HCT116 (cell line): ENCODE data around the gene SIGLEC14. TPM values are rescaled to one million over a fixed set of nuclear protein-coding genes. Genes with fewer than 3 reads are reported as not detected.

Experiments used
- ATAC-seq: fragments of 200-7000 bp; cut with Tn5 transposase; 2 replicates; pipeline ENCODE4 v1.9.1; 2020; ENCODE audit warnings: mild to moderate bottlenecking, moderate library complexity
- BruUV-seq: library from RNA; stranded (reverse); fragments of 400-500 nt; replicated peaks from 2 replicates; lab custom pipeline; 2021; lab: Mats Ljungman, UMichigan
- CTCF ChIA-PET: fragments of 300-600 bp; sonication (Branson Sonifier 250); formaldehyde crosslinking; loops from one replicate; lab custom pipeline; 2021; ENCODE audit warnings: antibody characterized with exemption; lab: Charles Lee
- POLR2A ChIA-PET: fragments of 300-600, 350-600 bp; sonication (Branson Sonifier 250); formaldehyde crosslinking; loops from one replicate; lab custom pipeline; 2021; ENCODE audit warnings: antibody characterized with exemption; lab: Charles Lee
- RAD21 ChIA-PET, 2 experiments: fragments of 300-600 bp; sonication (Branson Sonifier 250); formaldehyde crosslinking; loops; one replicate each; lab custom pipeline; 2023; ENCODE audit warnings: low total read pairs in 2 of 2; ENCODE audit not compliant: uncharacterized antibody in 2 of 2, unreplicated experiment in 2 of 2, low non-redundant PET in 1 of 2; lab: Charles Lee
- DNase-seq: peaks from one replicate; pipeline ENCODE4 v3.0.0-alpha.2; 2010; ENCODE audit warnings: low read depth, low spot score
- H2AFZ ChIP-seq: fragments of 200-600 bp; shearing (Covaris generic), sonication (generic); 2 replicates; pipeline ENCODE4 v1.6.1; 2017; ENCODE audit warnings: low read depth, mixed run types, mixed read lengths, antibody characterized with exemption, low read length; ENCODE audit not compliant: poor library complexity, severe bottlenecking
- H3K27ac ChIP-seq: 2 replicates; pipeline ENCODE4 v1.5.1; 2012; ENCODE audit warnings: low read depth, low read length
- H3K27me3 ChIP-seq: fragments of 200-600 bp; sonication (generic); 2 replicates; pipeline ENCODE4 v1.6.1; 2016; ENCODE audit warnings: mixed run types, low read length, mixed read lengths; ENCODE audit not compliant: insufficient read depth
- H3K36me3 ChIP-seq, 2 experiments: fragments of 200-500 bp in 1 of 2; fragments of 200-600 bp in 1 of 2; sonication (Bioruptor generic) in 1 of 2; sonication (generic) in 1 of 2; 2 replicates each; pipeline versions ENCODE4 v1.5.1 to v1.6.1; 2014 to 2016; ENCODE audit warnings: low read length in 2 of 2, inconsistent platforms in 1 of 2, mixed read lengths in 1 of 2, mixed run types in 1 of 2; ENCODE audit not compliant: insufficient read depth in 2 of 2, control insufficient read depth in 1 of 2
- H3K4me1 ChIP-seq, 2 experiments: fragments of 200-600 bp in 1 of 2; sonication (generic) in 1 of 2; 2 replicates each; pipeline versions ENCODE4 v1.5.1 to v1.6.1; 2012 to 2017; ENCODE audit warnings: low read length in 2 of 2, inconsistent platforms in 1 of 2, mild to moderate bottlenecking in 1 of 2, mixed read lengths in 1 of 2, mixed run types in 1 of 2, moderate library complexity in 1 of 2; ENCODE audit not compliant: insufficient read depth in 2 of 2, control insufficient read depth in 1 of 2
- H3K4me2 ChIP-seq: fragments of 200-600 bp; sonication (generic); 2 replicates; pipeline ENCODE4 v1.6.1; 2017; ENCODE audit warnings: mixed run types, low read length, mixed read lengths
- H3K4me3 ChIP-seq, 2 experiments: fragments of 200-600 bp in 1 of 2; sonication (generic) in 1 of 2; replicated peaks in 1 of 2; 2 replicates each; pipeline ENCODE4 v1.5.1; 2011 to 2016; ENCODE audit warnings: low read length in 2 of 2, control low read depth in 1 of 2, low read depth in 1 of 2, mild to moderate bottlenecking in 1 of 2, mixed read lengths in 1 of 2, mixed run types in 1 of 2
- H3K79me2 ChIP-seq: fragments of 200-600 bp; sonication (generic); 2 replicates; pipeline ENCODE4 v1.6.1; 2017; ENCODE audit warnings: mild to moderate bottlenecking, mixed run types, low read length, moderate library complexity, mixed read lengths; ENCODE audit not compliant: insufficient read depth
- H3K9ac ChIP-seq: fragments of 200-600 bp; sonication (generic); 2 replicates; pipeline ENCODE4 v1.6.1; 2016; ENCODE audit warnings: low read length, mixed read lengths
- H3K9me2 ChIP-seq: fragments of 200-600 bp; sonication (generic), shearing (Covaris generic); 2 replicates; pipeline ENCODE4 v1.6.1; 2017; ENCODE audit warnings: mixed run types, mild to moderate bottlenecking, moderate library complexity; ENCODE audit not compliant: insufficient read depth
- H3K9me3 ChIP-seq, 2 experiments: fragments of 200-500 bp in 1 of 2; fragments of 200-600 bp in 1 of 2; sonication (Bioruptor generic) in 1 of 2; sonication (generic) in 1 of 2; 2 replicates each; pipeline ENCODE4 v1.6.1; 2014 to 2017; ENCODE audit warnings: low read length in 2 of 2, mixed read lengths in 2 of 2, inconsistent platforms in 1 of 2, low read depth in 1 of 2, mild to moderate bottlenecking in 1 of 2, mixed run types in 1 of 2, moderate library complexity in 1 of 2; ENCODE audit not compliant: control insufficient read depth in 1 of 2, insufficient read depth in 1 of 2
- H4K20me1 ChIP-seq: fragments of 200-600 bp; sonication (generic), shearing (Covaris generic); 2 replicates; pipeline ENCODE4 v1.6.1; 2017; ENCODE audit warnings: mixed run types, mild to moderate bottlenecking, moderate library complexity; ENCODE audit not compliant: insufficient read depth
- CEBPB ChIP-seq: IDR thresholded peaks from 2 replicates; pipeline ENCODE4 v1.6.1; 2012; ENCODE audit warnings: low read depth
- CTCF ChIP-seq, 3 experiments: fragments of 200-600 bp in 1 of 3; sonication (generic) in 1 of 3; IDR thresholded peaks in 2 of 3; conservative IDR thresholded peaks in 1 of 3; 2 replicates each; pipeline ENCODE4 v1.5.1; 2012 to 2017; ENCODE audit warnings: low read depth in 2 of 3, low read length in 2 of 3, antibody characterized with exemption in 1 of 3, borderline replicate concordance in 1 of 3, control low read depth in 1 of 3, mild to moderate bottlenecking in 1 of 3, mixed read lengths in 1 of 3, mixed run types in 1 of 3, moderate library complexity in 1 of 3; ENCODE audit not compliant: insufficient read depth in 1 of 3
- ELF1 ChIP-seq: IDR thresholded peaks from 2 replicates; pipeline ENCODE4 v1.6.1; 2012; ENCODE audit warnings: low read depth, borderline replicate concordance
- EZH2 ChIP-seq: fragments of 200-600 bp; sonication (generic); IDR thresholded peaks from 2 replicates; pipeline ENCODE4 v1.6.1; 2017; ENCODE audit warnings: antibody characterized with exemption, mixed run types
- EZH2phosphoT487 ChIP-seq: fragments of 200-600 bp; IDR thresholded peaks from 2 replicates; pipeline ENCODE4 v1.6.1; 2018; ENCODE audit warnings: antibody characterized with exemption, borderline replicate concordance
- JUND ChIP-seq: IDR thresholded peaks from 2 replicates; pipeline ENCODE4 v1.6.1; 2012
- POLR2A ChIP-seq: IDR thresholded peaks from 2 replicates; pipeline ENCODE4 v1.7.0; 2011; ENCODE audit warnings: borderline replicate concordance; ENCODE audit not compliant: insufficient read depth, insufficient read length; ENCODE audit errors: extremely low read depth
- POLR2AphosphoS5 ChIP-seq: IDR thresholded peaks from 2 replicates; pipeline ENCODE4 v1.6.1; 2011; ENCODE audit warnings: mild to moderate bottlenecking, low read depth, low read length, moderate library complexity
- SIN3A ChIP-seq: IDR thresholded peaks from 2 replicates; pipeline ENCODE4 v1.6.1; 2012; ENCODE audit warnings: low read depth
- SRF ChIP-seq: IDR thresholded peaks from 2 replicates; pipeline ENCODE4 v1.6.1; 2012; ENCODE audit warnings: low read depth
- TCF7L2 ChIP-seq: IDR thresholded peaks from 2 replicates; pipeline ENCODE4 v1.7.0; 2011; ENCODE audit warnings: borderline replicate concordance, inconsistent platforms; ENCODE audit not compliant: insufficient read depth, insufficient read length; ENCODE audit errors: extremely low read depth
- YY1 ChIP-seq: IDR thresholded peaks from 2 replicates; pipeline ENCODE4 v1.6.1; 2011; ENCODE audit warnings: low read length, low read depth, moderate library complexity, mild to moderate bottlenecking; ENCODE audit not compliant: insufficient replicate concordance; ENCODE audit errors: extremely low read depth
- ZBTB33 ChIP-seq: IDR thresholded peaks from 2 replicates; pipeline ENCODE4 v1.6.1; 2011; ENCODE audit warnings: mild to moderate bottlenecking, low read length, moderate library complexity; ENCODE audit not compliant: insufficient replicate concordance; ENCODE audit errors: extremely low read depth
- ZFX ChIP-seq: fragments of 450-650 bp; IDR thresholded peaks from 2 replicates; pipeline ENCODE4 v1.6.1; 2017
- ZNF274 ChIP-seq: fragments of 200-500 bp; sonication (Bioruptor generic); IDR thresholded peaks from 2 replicates; pipeline ENCODE4 v1.6.1; 2014; ENCODE audit warnings: mild to moderate bottlenecking, low read depth, low read length, inconsistent platforms
- intact Hi-C: fragments of 100-400 bp; cut with micrococcal nuclease; formaldehyde crosslinking; loops from 2 replicates; pipeline ENCODE4 v1.10.0; 2022
- total RNA-seq: library from RNA; stranded (reverse); gene quantifications from one replicate; pipeline ENCODE4 v1.2.1, GENCODE V29; 2021; ENCODE audit not compliant: unreplicated experiment
- TF ChIP-seq, protein P1 (sequence below): IDR thresholded peaks from 2 replicates; pipeline ENCODE4 v1.6.1; 2012
- TF ChIP-seq, protein P2 (sequence below): IDR thresholded peaks from 2 replicates; pipeline ENCODE4 v1.6.1; 2012

Gene SIGLEC14
- total RNA-seq, 1 experiment from 2014 or later = not detected

DNA sequence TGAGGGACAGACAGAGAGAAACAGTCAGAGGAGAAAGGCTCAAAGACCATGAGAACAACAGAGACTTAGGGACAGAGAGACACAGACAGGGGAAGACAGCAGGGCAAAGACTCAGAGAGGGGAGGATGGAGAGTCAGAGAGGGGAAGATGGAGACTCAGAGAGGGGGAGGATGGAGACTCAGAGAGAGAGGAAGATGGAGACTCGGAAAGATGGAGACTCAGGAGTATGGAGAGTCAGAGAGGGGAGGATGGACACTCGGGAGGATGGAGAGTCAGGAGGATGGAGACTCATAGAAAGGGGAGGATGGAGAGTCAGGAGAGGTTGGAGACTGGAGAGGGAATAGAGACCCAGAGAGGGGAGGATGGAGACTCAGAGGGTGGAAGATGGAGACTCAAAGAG lies 47.2 kb upstream of the SIGLEC14 start:
- CTCF ChIA-PET = no interaction called here
- ATAC-seq = no peak
- H3K27me3 ChIP-seq = no peaks in the 10 kb centered on the region
- H3K9me2 ChIP-seq = no peaks in the 10 kb centered on the region
- POLR2A ChIA-PET = no interaction called here
- intact Hi-C loops = no loop called here
- H3K36me3 ChIP-seq = peaks cover 9 to 10% of the 10 kb centered on the region in 2 experiments; a peak in 2 of 4 replicates
- H3K4me3 ChIP-seq = no peak overlapping the region
- H3K9me3 ChIP-seq = no peaks in the 10 kb centered on the region
- no peak overlapping the region for H3K9ac ChIP-seq
- H3K79me2 ChIP-seq = peaks cover 41% of the 10 kb centered on the region
- TF ChIP-seq JUND (no peak), CTCF (IDR thresholded peaks at IDR 0.05 in 2 of 3, conservative IDR thresholded peaks at IDR 0.05 in 1 of 3; ENCODE audit: borderline replicate concordance in 1 of 3, insufficient read depth in 1 of 3, low read depth in 2 of 3, low read length in 2 of 3) (no peak), TCF7L2 (no peak), ZNF274 (no peak), POLR2A (no peak), SIN3A (no peak), EZH2 (no peak), CEBPB (no peak), ZBTB33 (no peak), YY1 (no peak), ZFX (no peak), ELF1 (no peak), SRF (no peak), EZH2phosphoT487 (no peak), POLR2AphosphoS5 (no peak)
- TF ChIP-seq, protein P1, sequence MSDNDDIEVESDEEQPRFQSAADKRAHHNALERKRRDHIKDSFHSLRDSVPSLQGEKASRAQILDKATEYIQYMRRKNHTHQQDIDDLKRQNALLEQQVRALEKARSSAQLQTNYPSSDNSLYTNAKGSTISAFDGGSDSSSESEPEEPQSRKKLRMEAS = no peak
- TF ChIP-seq, protein P2, sequence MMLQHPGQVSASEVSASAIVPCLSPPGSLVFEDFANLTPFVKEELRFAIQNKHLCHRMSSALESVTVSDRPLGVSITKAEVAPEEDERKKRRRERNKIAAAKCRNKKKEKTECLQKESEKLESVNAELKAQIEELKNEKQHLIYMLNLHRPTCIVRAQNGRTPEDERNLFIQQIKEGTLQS = no peak
- no peak overlapping the region for H3K27ac ChIP-seq
- no peaks in the 10 kb centered on the region for H4K20me1 ChIP-seq
- no peak for DNase-seq
- H2AFZ ChIP-seq = no peak overlapping the region
- peaks cover 10 to 16% of the 10 kb centered on the region in 2 experiments; a peak in 3 of 4 replicates for H3K4me1 ChIP-seq
- BruUV-seq = no TSS peak
- RAD21 ChIA-PET = interaction anchor here in 1 of 2 experiments (0.6 kb wide), 1 partner anchor 84 kb away, joined by 3 read pairs; no protein-coding TSS in a partner anchor
- no peak overlapping the region for H3K4me2 ChIP-seq
